ENCODE results near the gene PLXND1.

DNA sequence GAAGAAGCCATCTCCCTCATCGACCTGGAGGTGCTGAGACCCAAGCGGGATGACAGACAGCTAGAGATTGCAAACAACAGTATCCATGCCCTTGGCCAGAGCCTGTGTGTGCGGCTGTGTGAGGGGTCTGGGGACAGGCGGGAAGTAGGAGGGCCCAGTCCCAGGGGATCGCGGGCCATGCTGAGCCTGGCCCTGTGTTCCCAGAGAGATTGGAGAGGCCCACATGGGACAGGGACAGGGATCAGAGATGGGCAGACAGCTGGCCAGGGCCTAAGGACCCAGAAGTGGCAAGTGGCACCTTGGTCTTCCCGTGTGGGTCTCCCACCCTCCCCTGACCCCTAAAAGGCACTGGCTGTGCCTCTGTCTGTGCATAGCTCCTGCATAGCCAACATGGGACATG, 89.0 kb downstream of the PLXND1 start:
- TF ChIP-seq, protein P1, sequence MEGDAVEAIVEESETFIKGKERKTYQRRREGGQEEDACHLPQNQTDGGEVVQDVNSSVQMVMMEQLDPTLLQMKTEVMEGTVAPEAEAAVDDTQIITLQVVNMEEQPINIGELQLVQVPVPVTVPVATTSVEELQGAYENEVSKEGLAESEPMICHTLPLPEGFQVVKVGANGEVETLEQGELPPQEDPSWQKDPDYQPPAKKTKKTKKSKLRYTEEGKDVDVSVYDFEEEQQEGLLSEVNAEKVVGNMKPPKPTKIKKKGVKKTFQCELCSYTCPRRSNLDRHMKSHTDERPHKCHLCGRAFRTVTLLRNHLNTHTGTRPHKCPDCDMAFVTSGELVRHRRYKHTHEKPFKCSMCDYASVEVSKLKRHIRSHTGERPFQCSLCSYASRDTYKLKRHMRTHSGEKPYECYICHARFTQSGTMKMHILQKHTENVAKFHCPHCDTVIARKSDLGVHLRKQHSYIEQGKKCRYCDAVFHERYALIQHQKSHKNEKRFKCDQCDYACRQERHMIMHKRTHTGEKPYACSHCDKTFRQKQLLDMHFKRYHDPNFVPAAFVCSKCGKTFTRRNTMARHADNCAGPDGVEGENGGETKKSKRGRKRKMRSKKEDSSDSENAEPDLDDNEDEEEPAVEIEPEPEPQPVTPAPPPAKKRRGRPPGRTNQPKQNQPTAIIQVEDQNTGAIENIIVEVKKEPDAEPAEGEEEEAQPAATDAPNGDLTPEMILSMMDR (IDR thresholded peaks at IDR 0.05; ENCODE audit: borderline replicate concordance, extremely low read depth, low read length, poor library complexity, severe bottlenecking): no peak
- no peak for TF ChIP-seq EZH2 (IDR thresholded peaks at IDR 0.05; ENCODE audit: borderline replicate concordance, low read depth, low read length, severe bottlenecking)
